HG02763 (cell line): Measurements from ENCODE around the gene BNIP2.
"Not testable (repeated sequence)": the region's sequence is repeated elsewhere in the genome, so short reads cannot be mapped to it uniquely, and the experiment has no call there.

ENCODE experiments used
- ATAC-seq: cut with Tn5 transposase; IDR thresholded peaks from one replicate; pipeline ENCODE4 v1.9.1; 2021; ENCODE audit warnings: mild to moderate bottlenecking, moderate library complexity; ENCODE audit not compliant: unreplicated experiment

The BNIP2 gene

DNA sequence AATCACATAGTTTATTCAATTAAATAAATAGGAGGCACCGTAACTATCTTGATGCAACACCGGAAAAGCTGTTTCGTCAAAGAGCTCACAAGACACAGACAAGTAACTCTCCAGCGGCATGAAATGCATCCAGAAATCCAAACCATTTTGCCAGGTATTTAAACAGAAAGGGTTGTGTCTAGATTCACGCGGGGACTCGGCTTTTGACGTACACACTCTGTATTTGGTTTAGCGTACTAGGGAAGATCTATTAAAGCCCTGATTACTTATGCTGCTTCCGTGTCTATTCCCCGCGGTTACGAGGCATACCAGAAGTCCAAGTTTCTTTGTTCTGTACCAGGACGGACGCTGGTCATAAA lies 718 bp downstream of the BNIP2 start:
- ATAC-seq, result peak; percentile 2

DNA sequence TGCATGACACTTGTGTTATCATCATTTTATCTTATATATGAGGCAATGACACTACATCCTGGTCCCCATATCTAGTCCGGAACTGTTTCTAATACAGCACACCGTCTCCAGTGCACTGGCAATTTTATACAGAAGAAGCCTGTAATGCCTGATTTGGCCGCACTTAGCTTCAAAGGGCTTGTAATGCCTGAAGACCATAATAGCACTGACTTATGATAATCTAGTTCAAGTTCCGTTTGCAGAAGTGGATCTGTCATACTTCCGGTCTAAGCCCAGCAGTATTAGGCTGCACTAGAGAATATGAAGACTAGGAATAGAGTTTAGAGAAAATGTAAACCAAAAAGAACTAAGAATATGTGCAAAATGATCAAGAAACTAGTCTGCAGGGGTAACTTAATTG lies 1.3 kb downstream of the BNIP2 start:
- ATAC-seq, result no peak

DNA sequence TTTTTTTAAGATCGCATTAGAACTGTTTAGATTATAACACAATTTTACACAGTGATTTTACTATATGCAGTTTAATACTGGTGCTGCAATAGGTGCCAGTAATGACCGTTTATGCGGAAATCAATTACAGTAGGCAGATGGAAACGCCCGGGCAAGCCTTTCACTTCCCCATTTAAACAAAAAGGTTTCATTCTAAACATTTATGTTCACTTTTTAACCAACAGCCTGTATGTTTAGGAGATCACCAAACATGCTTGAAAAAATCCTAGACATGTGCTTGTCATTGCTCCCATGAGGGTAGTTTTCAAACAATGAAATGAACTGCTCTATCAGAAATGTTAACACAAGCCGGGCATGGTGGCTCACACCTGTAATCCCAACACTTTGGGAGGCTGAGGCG lies 2.7 kb downstream of the BNIP2 start:
- no peak for ATAC-seq

- no peak for ATAC-seq
These were observed 3.3 kb downstream of the BNIP2 start for GRCh38 chr15:59685737-59686297.

GRCh38 chr15:59680870-59681269 lies 8.2 kb downstream of the BNIP2 start:
- no peak for ATAC-seq

GRCh38 chr15:59680346-59680745 lies 8.8 kb downstream of the BNIP2 start:
- no peak for ATAC-seq

- ATAC-seq, result no peak
These were observed 10.5 kb downstream of the BNIP2 start for GRCh38 chr15:59678620-59679019.

- ATAC-seq, result no peak
These were observed 10.9 kb downstream of the BNIP2 start for GRCh38 chr15:59678172-59678571.

DNA sequence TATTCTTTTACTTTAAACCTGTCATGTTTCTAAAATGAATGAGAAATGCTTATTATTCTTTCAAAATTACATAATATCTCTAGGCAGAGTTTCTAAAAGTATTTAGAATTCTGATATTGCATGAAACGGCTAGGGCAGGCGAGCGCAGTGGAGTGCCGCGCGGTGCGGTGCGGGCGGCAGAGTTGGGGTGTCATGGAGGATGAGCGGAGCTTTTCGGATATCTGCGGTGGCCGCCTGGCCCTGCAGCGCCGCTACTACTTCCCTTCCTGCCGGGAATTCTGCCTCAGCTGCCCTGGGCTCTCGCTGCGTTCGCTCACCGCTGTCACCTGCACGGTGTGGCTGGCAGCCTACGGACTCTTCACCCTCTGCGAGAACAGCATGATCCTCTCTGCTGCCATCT lies 12.6 kb downstream of the BNIP2 start:
- no peak for ATAC-seq

DNA sequence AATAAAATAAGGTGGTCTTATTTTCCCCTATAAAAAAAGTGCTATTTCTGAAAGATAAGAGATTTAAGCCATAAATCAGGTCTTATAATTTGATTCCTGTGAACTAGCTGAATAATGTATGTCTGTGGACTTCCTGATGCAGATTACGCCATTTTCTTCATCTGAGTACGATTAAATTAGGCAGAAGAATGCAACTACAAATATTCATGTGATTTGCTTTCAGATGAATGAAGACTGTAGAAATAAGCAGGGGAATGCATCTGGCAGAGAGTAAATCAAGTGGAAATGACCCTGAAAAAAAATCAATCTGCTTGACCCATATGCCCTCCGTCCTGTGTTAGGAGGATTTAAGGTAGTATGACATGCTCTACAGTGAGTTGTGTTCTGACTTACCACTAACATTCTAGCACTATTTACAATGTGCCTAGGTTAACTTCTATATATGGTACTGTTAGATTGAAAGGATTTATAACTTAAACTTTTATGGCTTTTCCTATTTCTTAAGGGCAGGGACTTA lies 14.7 kb downstream of the BNIP2 start:
- ATAC-seq, result no peak

DNA sequence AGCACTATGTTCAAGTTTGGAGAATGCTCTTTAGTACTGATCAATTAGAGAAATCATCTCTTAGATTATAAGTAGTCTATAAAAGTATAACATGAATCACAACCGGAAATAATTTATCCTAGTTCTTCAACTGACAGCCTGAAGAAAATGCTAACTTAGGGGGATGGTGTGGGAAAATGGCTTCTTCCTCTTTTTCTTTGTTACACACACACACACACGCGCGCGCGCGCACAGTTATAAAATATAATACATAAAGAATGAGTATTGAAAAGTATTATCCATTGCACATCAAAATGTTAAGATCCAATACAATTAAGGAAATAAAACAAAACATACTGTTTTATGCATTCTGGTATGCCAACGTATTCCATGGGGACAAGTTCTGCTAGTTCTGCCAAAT lies 20.6 kb downstream of the BNIP2 start:
- ATAC-seq, result no peak

- ATAC-seq, result no peak
These were observed 26.9 kb downstream of the BNIP2 start for GRCh38 chr15:59662260-59662659.

GRCh38 chr15:59659366-59659765 lies 29.8 kb downstream of the BNIP2 start:
- ATAC-seq, result no peak

DNA sequence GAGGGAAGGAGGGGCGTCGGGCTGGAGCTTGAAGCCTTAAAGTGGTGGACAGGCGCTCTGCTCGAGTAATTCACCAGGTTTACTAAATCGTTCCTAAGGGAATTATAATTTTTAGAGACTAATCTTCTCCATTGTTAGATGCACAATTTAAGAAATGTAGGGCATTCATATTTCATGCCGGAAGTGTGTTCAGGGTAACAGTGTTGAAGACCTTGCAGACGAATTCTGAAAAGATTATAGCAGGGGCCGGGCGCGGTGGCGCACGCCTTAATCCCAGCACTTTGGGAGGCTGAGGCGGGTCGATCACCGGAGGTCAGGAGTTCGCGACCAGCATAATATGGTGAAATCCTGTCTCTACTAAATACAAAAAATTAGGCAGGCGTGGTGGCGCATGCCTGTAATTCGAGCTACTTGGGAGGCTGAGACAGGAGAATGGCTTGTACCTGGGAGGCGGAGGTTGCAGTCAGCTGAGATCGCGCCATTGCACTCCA lies 31.4 kb downstream of the BNIP2 start:
- ATAC-seq, result peak; percentile 7

GRCh38 chr15:59656897-59657634 lies 32.1 kb downstream of the BNIP2 start, which contains the start of gene GTF2A2:
Gene GTF2A2, minus strand, starts transcription at chr15:59657515. Its CDS starts 5,238 bp downstream, at chr15:59652277.
- peak; percentile 98 for ATAC-seq

- no peak for ATAC-seq
These were observed 35.1 kb downstream of the BNIP2 start for GRCh38 chr15:59654046-59654445.

DNA sequence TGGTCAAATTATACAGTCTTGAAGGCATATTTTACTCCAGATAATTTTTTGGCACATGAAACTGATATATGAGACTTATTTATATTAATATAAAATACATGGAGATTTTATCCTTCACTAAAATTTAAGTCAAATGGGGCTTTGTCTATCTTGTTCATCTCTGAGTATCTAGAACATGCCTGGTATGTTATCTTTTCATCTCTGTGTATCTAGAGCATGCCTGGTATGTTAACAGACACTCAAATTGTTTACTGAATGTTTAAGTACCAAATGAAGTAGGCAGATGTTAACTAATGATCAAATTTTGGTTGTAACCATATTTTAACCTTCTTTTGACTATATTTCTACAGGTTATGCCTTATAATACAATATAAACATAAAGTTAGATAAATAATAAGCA lies 39.5 kb downstream of the BNIP2 start:
- ATAC-seq, result no peak

DNA sequence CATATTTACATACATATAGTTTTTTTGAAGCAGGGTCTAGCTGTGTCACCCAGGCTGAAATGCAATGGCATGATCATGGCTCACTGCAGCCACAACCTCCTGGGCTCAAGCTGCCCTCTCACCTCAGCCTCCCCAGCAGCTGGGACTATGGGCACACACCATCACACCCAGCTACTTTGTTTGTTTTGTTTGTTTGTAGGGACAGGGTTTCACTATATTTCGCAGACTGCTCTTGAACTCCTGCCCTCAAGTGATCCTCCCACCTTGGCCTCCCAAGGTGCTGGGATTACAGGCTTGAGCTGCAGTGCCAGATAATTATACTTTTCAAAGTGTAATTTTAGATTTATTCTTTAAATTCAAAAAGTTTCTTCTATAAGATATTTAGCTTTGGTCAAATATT lies 42.0 kb downstream of the BNIP2 start:
- ATAC-seq, result no peak

- ATAC-seq, result no peak
These were observed 42.8 kb downstream of the BNIP2 start for GRCh38 chr15:59646277-59646676.

DNA sequence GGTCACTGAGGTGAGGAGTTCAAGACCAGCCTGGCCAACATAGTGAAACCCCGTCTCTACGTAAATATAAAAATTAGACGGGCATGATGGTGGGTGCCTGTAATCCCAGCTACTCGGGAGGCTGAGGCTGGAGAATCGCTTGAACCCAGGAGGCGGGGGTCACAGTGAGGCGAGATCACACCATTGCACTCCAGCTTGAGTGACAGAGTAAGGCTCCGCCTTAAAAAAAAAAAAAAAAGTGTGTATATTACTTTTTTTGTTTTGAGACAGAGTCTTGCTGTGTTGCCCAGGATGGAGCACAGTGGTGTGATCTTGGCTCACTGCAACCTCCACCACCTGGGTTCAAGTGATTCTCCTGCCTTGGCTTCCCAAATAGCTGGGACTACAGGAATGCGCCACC lies 43.3 kb downstream of the BNIP2 start:
- ATAC-seq, result not testable (repeated sequence)

GRCh38 chr15:59644756-59645155 lies 44.4 kb downstream of the BNIP2 start:
- no peak for ATAC-seq

GRCh38 chr15:59642351-59642750 lies 46.8 kb downstream of the BNIP2 start:
- ATAC-seq, result no peak
